ENCODE results near the gene SLC6A3. TPM values are rescaled to one million over a fixed set of nuclear protein-coding genes. Genes with fewer than 3 reads are reported as not detected.

The SLC6A3 gene
- total and polyA plus RNA-seq, 2 of the 13 experiments (the other 11 are each of a cell fraction or from before 2014, with no cell fraction given): 0.01 TPM; not detected in 1

- no peak for TF ChIP-seq ZHX2 (IDR thresholded peaks at IDR 0.05; ENCODE audit: low read depth)
- TF ChIP-seq ZHX2 (CRISPR knock-in tag; IDR thresholded peaks at IDR 0.05; ENCODE audit: borderline replicate concordance): no peak
- no peak for TF ChIP-seq TFE3 (CRISPR knock-in tag; IDR thresholded peaks at IDR 0.05)
- no peak for TF ChIP-seq NFE2 (CRISPR knock-in tag; IDR thresholded peaks at IDR 0.05)
- TF ChIP-seq ZNF230 (CRISPR knock-in tag; IDR thresholded peaks at IDR 0.05): no peak
- TF ChIP-seq, protein P1, sequence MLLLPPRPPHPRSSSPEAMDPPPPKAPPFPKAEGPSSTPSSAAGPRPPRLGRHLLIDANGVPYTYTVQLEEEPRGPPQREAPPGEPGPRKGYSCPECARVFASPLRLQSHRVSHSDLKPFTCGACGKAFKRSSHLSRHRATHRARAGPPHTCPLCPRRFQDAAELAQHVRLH (CRISPR knock-in tag; IDR thresholded peaks at IDR 0.05; ENCODE audit: borderline replicate concordance, low read depth): no peak
- TF ChIP-seq ZNF142 (CRISPR knock-in tag; IDR thresholded peaks at IDR 0.05): 0 out of 2 replicates have a peak, but pooled peaks have one; percentile 16
- TF ChIP-seq CHD4 (IDR thresholded peaks at IDR 0.05; ENCODE audit: borderline replicate concordance, low read length): no peak
These were observed 101.0 kb downstream of the SLC6A3 start (continued) for GRCh38 chr5:1343931-1344901.
